ENCODE results near the gene ABCC9. TPM values are rescaled to one million over a fixed set of nuclear protein-coding genes. Genes with fewer than 3 reads are reported as not detected.

ABCC9 gene
- 100 to 1,000 TPM in 3 of 4 donors, 10 to 100 TPM in 1; 76.1 to 140 (median 118) TPM for total RNA-seq

DNA sequence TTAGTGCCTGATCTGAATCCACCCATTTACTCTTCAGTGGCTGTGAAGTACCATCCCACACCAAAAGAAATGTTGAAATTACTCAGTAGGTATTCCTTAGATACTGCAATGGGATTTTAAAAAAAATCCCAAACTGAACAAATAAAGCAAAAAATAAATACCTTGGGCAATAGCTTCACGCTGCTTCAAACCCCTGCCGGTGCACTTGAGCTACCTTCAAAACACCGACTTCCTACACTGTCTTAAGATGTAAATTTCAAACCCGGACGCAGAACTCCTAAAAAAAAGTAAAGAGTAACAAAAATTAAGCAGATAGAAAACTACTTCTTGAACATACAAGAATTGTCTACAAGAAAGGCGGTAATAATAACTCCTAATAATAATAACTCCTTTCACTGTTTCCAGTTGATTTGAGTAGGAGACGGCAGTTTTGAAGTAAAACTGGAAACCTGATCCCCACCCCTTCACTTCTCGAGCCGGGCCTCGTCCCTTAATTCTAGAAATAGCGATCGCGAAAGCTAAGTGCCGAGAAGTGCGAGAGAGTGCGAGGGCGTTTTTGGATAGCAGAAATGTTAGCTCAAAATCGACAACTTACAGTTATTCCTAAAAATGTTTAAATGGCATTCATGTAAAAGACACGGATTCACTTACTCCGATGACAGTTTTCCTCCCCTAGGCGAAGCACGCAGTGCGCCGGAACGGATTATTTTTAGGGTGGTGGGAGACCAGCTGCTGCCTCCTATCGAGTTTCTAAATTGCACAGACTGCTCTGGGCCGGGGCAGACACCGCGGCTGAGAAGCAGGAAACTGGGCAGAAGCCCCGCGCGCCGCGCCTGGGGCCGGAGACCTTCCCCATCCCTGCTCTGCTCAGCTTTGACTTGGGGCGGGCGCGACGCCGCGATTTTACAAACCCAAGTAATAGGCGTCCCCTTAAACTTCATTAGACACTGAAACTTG, at the start of gene ABCC9:
TSS of gene ABCC9 (minus strand) at position 878 of the 957 bp plus-strand sequence. CDS start 4,752 bp downstream, outside the sequence.
- Histone ChIP-seq H3K36me3 (peaks cover 0 to 13% of the 10 kb centered on the region in 2 donors), H3K4me1 (peaks cover 25 to 34% of the 10 kb centered on the region in 2 donors), H3K27ac (peak within 1 kb of the TSS; percentile 91 to 97 (median 93)), H3K27me3 (no peaks in the 10 kb centered on the region), H3K9me3 (no peaks in the 10 kb centered on the region), H3K4me3 (peak within 1 kb of the TSS; percentile 61 to 78 (median 70))
- TF ChIP-seq, protein P1, sequence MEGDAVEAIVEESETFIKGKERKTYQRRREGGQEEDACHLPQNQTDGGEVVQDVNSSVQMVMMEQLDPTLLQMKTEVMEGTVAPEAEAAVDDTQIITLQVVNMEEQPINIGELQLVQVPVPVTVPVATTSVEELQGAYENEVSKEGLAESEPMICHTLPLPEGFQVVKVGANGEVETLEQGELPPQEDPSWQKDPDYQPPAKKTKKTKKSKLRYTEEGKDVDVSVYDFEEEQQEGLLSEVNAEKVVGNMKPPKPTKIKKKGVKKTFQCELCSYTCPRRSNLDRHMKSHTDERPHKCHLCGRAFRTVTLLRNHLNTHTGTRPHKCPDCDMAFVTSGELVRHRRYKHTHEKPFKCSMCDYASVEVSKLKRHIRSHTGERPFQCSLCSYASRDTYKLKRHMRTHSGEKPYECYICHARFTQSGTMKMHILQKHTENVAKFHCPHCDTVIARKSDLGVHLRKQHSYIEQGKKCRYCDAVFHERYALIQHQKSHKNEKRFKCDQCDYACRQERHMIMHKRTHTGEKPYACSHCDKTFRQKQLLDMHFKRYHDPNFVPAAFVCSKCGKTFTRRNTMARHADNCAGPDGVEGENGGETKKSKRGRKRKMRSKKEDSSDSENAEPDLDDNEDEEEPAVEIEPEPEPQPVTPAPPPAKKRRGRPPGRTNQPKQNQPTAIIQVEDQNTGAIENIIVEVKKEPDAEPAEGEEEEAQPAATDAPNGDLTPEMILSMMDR (IDR thresholded peaks at IDR 0.05 in 4 of 5, conservative IDR thresholded peaks at IDR 0.05 in 1 of 5): peak in 1 of 5 experiments; percentile 7
- peak; percentile 90 to 94 for TF ChIP-seq POLR2A (IDR thresholded peaks at IDR 0.05)
- intact Hi-C loops (cut with DNase I; ENCODE audit: low total_unique reads) (loop anchor here (2.0 to 5.0 kb wide), 5 partner anchors 46 to 244 kb away; no protein-coding TSS in a partner anchor), in situ Hi-C loops (cut with MboI; ENCODE audit: low sequenced_read_pairs in 4 of 4) (no loop called here)
- ATAC-seq (peak; percentile 87 to 91), DNase-seq (peak; percentile 73 to 85)

DNA sequence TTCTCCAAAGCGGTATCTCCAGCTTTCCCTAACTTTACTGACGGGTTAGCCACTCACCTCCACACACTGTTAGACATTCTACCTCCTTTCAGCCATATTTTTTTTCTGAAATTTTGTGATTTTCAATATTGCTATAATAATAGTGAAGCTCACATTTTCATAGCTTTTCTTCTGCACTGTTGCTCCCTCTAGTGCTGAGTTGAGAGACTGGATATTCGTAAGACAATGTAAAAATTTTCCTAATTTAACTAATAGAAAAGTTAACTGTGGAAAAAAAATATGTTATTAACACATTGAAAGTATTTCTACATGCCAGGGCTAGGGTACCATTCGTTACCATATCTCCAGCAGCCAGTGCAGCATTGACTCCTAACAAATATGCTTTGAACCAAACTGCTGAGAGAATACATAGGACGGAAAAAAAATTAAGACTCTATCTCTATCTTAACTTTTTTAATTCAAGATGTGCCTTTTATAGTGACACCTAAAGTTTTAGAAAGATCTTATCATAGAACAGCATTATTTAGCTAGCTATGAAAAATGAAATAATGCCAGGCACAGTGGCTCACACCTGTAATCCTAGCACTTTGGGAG, 48.7 kb upstream of the ABCC9 start:
- no peak for TF ChIP-seq POLR2A (IDR thresholded peaks at IDR 0.05)
- TF ChIP-seq, protein P1 (IDR thresholded peaks at IDR 0.05 in 4 of 5, conservative IDR thresholded peaks at IDR 0.05 in 1 of 5): peak; percentile 19 to 57 (median 52)
- Histone ChIP-seq H3K4me3 (no peak overlapping the region), H3K4me1 (no peaks in the 10 kb centered on the region), H3K36me3 (no peaks in the 10 kb centered on the region), H3K27me3 (no peaks in the 10 kb centered on the region), H3K9me3 (no peaks in the 10 kb centered on the region), H3K27ac (no peak overlapping the region)
- no peak for DNase-seq
- ATAC-seq: no peak
- intact Hi-C loops (cut with DNase I; ENCODE audit: low total_unique reads) (loop anchor here (1.0 to 5.0 kb wide), 3 partner anchors 48 to 292 kb away; partner anchors contain the start of genes ABCC9 and KCNJ8), in situ Hi-C loops (cut with MboI; ENCODE audit: low sequenced_read_pairs in 4 of 4) (loop anchor here in 2 of 4 donors (10.0 kb wide), 2 partner anchors 285 to 295 kb away; no protein-coding TSS in a partner anchor)

DNA sequence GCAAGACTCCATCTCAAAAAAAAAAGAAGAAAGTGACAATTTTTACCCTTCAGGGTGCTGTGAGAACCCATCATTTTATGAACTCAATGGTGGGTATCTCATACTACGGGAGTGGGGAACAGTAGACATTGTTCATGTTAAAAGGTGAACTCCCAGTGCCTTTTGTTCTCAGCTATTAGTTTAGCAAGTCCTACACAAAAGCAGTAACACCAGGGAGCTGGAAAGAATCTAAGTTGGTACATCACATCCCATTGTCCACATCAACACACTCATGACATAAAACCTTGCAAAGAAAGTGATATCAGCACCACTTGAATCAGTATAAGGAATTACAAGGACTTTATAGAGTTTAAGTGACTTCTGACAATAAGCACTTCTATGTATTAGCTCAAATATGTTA, 47.4 kb upstream of the ABCC9 start:
- H3K9me3 ChIP-seq: no peaks in the 10 kb centered on the region
- H3K4me3 ChIP-seq: no peak overlapping the region
- ATAC-seq (no peak), DNase-seq (no peak)
- H3K27ac ChIP-seq: no peak overlapping the region
- no peaks in the 10 kb centered on the region for H3K4me1 ChIP-seq
- in situ Hi-C loops (cut with MboI; ENCODE audit: low sequenced_read_pairs in 4 of 4): loop anchor here in 1 of 4 donors (10.0 kb wide), 1 partner anchor 294 kb away; no protein-coding TSS in a partner anchor
- no peaks in the 10 kb centered on the region for H3K27me3 ChIP-seq
- intact Hi-C loops (cut with DNase I; ENCODE audit: low total_unique reads): loop anchor here (1.0 to 5.0 kb wide), 3 partner anchors 46 to 290 kb away; partner anchors contain the start of genes ABCC9 and KCNJ8
- no peaks in the 10 kb centered on the region for H3K36me3 ChIP-seq
- TF ChIP-seq, protein P1 (IDR thresholded peaks at IDR 0.05 in 4 of 5, conservative IDR thresholded peaks at IDR 0.05 in 1 of 5): no peak
- TF ChIP-seq POLR2A (IDR thresholded peaks at IDR 0.05): no peak

DNA sequence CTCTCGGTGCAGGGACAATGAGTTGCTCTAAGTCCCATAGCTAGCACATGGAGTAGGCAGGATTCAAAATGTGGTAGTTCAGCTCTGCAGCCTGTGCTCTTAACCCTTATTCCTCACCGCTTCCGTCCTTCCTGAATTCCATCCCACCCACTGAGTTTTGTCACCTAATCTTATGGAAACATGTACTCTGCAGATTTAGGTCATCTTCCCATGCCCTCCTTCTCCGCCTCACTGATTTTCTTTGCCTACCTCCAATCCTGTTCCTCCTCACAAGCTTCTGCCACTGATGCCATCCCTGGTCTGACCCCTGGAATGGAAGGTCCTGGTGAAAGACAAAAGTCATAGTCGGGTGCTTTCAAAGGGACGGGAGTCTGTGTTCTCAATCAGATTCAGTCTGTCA, 46.5 kb upstream of the ABCC9 start:
- in situ Hi-C loops (cut with MboI; ENCODE audit: low sequenced_read_pairs in 4 of 4): loop anchor here in 1 of 4 donors (10.0 kb wide), 1 partner anchor 293 kb away; no protein-coding TSS in a partner anchor
- Histone ChIP-seq H3K4me3 (no peak overlapping the region), H3K27ac (no peak overlapping the region), H3K27me3 (no peaks in the 10 kb centered on the region), H3K36me3 (no peaks in the 10 kb centered on the region), H3K4me1 (no peaks in the 10 kb centered on the region), H3K9me3 (no peaks in the 10 kb centered on the region)
- TF ChIP-seq, protein P1 (IDR thresholded peaks at IDR 0.05 in 4 of 5, conservative IDR thresholded peaks at IDR 0.05 in 1 of 5): no peak
- no peak for TF ChIP-seq POLR2A (IDR thresholded peaks at IDR 0.05)
- ATAC-seq (no peak), DNase-seq (no peak)
- intact Hi-C loops (cut with DNase I; ENCODE audit: low total_unique reads): loop anchor here (5.0 kb wide), 2 partner anchors 45 to 215 kb away; partner anchors contain the start of genes ABCC9 and KCNJ8
